Cerebellar nuclear complex (tissue), 1 donor: ENCODE measurements around the gene ZHX3.

Experiments used
- DNase-seq, 2 experiments: peaks; one replicate each; lab custom pipeline; 2025; lab: John Stamatoyannopoulos, UW

ZHX3 gene

DNA sequence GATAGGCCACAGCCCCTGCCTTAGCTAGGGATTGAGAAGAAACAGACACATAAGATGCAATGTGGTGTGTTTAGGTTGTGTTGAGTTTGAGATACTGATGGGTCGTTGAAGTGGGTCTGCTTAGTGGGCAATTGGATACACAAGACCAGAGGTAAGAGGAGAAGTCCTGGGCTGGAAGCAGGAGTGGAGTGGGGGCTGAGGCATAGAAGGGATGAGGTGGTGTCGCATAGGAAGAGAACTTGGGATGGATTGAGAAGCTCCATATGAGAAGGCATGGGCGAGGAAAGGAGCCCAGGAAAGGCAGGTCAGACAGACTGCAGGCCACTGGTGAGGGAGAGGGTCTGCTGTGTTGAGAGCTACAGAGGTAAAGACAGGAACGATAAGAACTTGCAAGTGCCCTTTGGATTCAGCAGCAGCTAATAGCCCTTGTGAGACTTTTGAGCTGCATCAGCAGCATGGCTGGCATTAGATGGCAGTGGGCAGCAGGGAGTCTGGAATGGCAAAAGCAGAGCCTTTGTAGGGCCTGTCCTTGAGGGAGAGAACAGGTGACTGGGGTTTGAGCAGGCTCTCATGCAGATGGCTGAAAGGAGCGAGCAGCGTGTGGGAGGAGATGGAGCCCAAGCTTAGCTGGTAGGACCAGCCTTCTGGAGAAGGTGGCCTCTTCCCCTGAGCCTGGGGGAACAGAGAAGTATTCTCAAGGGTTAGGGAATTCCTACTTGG, 147.0 kb downstream of the ZHX3 start:
- DNase-seq = no peak

DNA sequence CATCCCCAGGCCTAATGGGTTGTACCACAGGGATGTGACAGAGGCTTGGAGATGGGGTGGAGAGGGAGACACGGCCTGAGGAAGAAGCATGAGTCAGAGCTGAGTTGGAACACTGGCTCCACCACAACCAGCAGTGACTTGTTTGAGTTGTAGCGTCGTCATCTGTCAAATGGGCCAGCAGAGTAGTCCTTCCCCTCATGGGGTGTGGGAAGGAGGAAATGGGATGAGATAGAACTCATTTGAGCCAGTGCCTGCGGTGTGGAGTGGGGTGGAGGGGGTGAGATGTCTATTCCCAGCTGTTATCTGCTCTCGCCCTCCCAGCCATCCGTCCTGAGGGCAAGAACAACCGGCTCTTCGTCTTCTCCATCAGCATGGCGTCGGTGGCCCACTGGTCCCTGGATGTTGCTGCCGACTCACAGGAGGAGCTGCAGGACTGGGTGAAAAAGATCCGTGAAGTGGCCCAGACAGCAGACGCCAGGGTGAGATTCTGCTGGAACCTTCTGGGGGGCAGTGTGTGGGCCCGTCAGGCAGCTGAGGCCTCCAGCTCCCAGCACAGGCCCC, 147.7 kb downstream of the ZHX3 start:
- no peak for DNase-seq

DNA sequence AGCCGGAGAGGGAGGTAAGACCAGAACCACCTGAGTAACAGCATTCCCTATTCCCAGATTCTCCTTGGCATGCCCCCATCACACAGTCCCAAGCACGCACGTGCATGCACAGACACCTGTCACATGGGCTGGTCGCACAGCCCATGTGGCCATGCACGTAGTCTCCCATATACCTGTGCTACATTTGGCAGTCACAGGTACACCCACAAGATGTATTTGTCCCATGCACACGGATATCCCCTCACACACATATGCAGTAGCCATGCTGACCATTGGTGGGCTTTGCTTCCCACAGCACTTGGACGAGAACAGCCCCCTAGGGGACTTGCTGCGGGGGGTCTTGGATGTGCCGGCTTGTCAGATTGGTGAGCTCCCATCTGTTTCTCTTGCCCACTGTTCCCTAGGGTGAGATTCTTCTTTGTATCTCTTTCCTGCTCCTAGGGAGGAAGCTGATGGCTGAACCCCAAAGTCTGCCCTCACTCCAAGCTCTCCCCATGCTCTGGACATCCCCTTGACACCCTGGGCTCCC, 148.3 kb downstream of the ZHX3 start:
- no peak for DNase-seq

DNA sequence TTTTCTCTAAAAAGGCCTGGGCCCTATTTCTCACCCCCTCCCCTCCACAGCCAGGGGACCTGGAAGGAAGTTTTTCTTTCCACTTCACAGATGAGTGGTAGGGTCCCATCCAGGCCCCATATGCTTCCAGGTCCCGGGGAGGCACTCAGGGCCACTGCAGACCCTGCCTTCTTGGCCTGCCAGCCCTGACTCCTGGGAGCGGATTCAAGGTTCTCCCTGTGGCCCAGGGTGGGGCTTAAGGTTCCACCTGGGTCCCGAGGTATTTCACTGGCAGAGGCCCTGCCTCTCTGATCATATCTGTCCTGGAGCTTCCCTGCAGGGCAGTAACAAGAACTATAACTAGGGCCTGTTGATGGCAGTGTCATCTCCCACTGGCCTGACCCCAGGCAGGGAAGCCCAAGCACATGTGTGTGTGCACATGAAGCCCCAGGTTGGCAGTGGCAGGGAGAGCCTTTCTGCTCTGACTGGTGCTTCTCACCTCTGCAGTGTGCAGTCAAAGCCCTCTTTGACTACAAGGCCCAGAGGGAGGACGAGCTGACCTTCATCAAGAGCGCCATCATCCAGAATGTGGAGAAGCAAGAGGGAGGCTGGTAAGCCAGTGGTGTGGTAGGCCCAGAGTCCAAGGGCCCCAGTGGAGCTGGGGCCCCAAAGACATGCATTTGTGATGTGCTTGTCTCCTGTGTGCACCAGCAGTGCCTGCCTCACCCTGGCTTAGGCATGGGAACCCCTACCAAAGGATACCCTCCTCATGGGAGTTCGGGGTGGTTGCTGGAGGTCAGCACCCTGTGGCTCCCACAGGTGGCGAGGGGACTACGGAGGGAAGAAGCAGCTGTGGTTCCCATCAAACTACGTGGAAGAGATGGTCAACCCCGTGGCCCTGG, 149.0 kb downstream of the ZHX3 start:
- DNase-seq = no peak

DNA sequence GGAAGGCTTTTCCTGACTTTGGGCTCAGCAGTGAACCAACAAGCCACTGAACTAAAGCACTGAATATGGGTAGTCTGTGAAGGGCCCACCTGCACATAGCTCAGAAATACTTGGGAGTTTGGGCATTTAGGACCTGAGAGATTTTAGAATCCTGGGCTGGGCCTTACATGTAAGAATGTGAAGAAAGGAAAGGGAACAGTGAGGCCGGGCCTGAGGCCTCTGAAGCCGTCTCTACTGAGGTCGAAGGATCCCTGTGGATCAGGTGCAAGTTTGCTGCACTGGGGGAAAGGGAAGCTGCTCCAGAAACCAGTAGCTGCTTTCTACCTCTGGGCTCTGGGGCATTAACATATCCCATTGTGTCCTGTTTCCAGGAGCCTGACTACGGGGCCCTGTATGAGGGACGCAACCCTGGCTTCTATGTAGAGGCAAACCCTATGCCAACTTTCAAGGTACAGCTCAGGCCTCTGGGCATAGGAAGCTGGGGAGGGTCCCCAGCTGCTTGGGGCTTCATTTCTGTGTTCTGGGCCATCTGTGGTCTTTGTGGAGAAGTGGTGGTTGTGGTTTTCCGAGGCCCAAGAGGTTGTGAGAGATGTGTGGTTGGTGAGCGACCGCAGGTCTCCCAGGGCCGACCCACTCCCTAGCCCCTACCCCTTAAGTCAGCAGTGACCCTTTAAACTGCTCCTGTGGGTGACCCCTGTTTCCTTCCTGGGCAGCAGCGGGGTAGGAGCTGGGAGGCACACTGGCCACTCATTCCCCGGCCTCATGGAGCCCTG, 149.9 kb downstream of the ZHX3 start:
- DNase-seq = no peak

DNA sequence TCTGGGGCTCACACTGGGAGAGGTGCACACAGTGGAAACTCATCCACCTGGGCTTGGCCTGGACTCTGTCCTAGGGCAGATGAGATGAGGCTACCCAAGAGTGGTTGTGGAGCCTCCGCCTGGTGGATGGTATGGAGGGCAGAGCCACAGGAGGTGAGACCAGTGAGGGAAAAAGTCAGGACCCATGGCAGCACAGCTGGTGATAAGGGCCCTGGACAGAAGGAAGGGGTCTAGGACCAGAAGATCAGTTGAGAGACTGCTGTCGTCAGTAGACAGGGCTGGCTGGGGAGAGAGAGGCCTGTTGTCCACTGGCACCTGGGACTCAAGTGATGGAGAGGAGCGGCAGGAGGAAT, 150.4 kb downstream of the ZHX3 start:
- no peak for DNase-seq

DNA sequence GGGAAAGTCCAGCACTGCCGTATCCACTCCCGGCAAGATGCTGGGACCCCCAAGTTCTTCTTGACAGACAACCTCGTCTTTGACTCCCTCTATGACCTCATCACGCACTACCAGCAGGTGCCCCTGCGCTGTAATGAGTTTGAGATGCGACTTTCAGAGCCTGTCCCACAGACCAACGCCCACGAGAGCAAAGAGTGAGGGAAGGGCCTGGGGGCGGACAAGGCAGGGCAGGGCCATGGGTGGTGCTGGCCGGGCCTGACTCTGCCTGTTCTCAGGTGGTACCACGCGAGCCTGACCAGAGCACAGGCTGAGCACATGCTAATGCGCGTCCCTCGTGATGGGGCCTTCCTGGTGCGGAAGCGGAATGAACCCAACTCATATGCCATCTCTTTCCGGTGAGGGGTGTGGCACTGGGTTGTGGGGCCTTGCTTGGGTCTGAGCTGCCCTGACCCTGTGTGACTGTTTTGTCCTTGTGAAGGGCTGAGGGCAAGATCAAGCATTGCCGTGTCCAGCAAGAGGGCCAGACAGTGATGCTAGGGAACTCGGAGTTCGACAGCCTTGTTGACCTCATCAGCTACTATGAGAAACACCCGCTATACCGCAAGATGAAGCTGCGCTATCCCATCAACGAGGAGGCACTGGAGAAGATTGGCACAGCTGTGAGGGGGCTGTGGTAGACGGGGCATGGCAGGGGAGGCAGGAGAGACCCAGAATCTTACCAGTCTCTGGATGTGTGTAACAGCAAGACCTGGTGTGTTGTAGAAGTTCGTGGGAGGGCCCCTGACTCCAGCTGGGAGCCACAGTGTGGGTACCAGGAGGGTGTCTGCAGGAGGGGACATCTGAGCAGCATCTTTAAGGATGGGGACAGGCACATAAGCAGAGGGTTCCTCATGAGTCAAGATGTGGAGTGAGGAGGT, 151.1 kb downstream of the ZHX3 start:
- DNase-seq = no peak

DNA sequence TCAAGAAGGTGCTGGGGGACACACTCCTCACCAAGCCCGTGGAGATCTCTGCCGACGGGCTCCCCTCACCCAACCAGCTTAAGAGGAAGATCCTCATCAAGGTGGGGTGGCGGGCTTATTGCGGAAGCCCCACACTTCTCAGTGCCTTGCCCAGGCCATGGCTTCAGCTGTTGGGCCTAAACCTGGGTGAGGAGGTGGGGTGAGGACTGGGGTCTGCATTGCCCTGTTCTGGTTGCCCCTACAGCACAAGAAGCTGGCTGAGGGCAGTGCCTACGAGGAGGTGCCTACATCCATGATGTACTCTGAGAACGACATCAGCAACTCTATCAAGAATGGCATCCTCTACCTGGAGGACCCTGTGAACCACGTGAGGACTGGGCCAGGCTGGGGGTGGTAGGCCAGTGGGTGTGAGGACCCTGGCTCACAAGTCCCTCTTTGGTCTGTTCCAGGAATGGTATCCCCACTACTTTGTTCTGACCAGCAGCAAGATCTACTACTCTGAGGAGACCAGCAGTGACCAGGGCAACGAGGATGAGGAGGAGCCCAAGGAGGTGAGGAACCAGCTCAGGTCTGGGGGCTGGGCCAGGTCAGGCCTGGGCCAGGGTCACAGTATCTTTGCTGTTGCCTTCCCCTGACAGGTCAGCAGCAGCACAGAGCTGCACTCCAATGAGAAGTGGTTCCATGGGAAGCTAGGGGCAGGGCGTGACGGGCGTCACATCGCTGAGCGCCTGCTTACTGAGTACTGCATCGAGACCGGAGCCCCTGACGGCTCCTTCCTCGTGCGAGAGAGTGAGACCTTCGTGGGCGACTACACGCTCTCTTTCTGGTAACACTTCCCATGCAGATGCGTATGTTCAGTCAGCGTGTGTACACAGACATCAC, 152.3 kb downstream of the ZHX3 start:
- no peak for DNase-seq

DNA sequence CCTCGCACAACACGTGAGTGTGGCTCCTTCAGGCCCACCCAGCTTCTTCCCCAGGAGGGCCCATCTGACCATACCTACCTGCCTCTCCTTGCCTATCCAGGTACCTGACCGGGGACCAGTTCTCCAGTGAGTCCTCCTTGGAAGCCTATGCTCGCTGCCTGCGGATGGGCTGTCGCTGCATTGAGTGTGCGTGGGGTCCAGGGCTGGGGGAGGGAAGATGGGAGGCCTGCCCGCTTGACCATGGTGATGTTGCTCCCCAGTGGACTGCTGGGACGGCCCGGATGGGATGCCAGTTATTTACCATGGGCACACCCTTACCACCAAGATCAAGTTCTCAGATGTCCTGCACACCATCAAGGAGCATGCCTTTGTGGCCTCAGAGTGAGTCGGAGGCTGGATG, 153.7 kb downstream of the ZHX3 start:
- no peak for DNase-seq

DNA sequence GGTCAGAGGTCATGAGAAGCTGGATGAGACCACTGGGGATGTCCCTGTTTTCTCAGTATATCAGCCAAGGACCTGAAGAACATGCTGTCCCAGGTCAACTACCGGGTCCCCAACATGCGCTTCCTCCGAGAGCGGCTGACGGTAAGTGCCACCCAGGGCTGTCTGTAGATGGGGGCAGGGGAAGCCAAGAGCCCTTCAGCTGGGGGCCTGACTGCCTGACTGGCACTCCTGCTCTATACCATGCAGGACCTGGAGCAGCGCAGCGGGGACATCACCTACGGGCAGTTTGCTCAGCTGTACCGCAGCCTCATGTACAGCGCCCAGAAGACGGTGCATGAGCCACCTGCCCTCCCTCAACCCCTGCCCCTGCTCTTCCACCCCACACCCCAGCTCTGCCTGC, 155.1 kb downstream of the ZHX3 start:
- DNase-seq = no peak

DNA sequence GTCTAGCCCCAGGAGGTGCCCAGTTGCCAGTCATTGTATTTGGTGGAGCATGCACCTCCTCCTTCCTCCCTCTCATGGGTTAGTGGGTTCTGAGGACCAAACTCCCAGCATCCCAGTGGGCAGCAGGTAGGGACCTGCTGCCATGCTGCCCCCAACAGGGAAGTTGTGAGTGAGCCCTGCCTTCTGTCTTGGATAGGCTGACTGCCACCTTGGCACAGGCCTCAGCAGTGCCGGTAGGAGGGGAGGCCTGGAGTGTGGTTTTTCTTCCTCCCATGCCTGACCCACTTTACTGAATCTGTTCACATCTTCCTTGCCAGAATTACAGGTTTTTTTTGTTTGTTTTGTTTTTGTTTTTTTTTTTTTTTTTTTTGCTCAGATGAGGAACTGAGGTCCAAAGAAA, 155.6 kb downstream of the ZHX3 start:
- peak; percentile 92 to 98 for DNase-seq

DNA sequence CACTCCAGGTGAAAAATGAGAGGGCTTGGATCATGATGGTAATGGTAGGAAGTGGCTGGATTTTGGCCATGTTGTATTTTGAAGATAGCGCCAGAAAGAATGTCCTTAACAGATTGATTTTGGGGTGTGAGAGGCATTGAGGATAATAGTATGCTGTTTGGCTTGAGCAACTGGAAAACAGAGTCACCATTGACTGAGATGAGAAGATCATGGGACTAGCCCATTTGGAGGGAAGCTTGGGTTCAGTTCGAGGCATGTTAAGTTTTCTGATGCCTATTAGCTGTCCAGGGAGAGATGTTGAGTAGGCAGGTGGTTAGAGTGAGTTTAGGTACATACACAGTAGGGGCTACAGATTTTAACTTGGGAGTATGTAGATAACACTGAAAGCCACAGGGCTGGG, 156.8 kb downstream of the ZHX3 start:
- DNase-seq = no peak

DNA sequence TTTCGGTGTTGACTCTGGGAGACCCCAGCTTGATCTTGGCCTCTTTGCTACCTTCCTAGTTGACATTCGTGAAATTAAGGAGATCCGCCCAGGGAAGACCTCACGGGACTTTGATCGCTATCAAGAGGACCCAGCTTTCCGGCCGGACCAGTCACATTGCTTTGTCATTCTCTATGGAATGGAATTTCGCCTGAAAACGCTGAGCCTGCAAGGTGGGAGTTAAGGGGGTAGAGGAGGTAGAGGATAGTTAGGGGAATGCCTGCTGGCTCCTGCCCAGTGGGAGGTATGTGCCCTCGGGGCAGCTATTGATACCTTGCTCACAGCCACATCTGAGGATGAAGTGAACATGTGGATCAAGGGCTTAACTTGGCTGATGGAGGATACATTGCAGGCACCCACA, 158.0 kb downstream of the ZHX3 start:
- DNase-seq = no peak

DNA sequence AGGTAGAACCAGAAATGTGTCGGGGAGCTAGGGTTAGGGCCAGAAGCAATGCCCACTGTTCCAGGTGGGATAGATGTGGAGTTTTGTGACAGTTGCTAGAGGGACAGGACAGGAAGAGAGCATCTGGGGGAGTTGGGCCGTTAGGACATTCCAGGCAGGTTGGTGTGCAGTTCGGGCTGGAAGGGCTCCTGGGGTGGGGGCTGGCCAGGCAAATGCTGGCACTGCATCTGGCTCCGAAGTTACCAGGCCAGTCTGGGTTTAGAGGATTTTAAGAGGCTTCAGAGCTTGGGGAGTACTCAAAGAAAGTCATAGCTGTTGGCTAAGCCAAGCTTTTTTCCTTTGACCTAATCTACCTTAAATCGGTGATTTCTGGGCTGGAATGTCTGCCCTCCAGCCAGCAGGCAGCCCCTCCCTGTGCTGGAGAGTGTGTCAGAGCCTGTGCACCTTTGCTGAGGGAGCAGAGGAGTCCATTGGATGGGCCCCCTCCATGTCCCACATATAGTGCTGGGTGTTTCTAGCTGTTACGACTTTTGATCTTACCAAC, 159.4 kb downstream of the ZHX3 start:
- no peak for DNase-seq

DNA sequence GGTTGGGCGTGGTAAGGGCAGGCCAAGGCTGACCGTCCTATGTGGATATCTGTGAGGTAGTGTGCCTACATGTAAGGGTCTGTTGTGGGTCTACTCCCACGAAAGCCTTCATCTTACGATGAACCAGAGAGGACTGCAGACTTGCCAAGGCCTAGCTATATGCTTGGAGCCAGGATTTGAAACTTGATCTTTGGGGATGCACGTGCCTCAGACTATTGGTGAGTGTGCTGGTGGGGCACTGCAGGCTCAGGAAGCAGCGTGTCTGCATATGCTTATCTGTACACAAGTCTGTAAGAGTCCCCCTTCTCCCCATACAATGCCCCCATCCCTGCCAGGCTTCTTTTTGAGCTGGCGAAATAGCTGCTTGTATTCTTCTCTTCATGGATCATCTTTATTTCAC, 162.3 kb downstream of the ZHX3 start:
- no peak for DNase-seq

DNA sequence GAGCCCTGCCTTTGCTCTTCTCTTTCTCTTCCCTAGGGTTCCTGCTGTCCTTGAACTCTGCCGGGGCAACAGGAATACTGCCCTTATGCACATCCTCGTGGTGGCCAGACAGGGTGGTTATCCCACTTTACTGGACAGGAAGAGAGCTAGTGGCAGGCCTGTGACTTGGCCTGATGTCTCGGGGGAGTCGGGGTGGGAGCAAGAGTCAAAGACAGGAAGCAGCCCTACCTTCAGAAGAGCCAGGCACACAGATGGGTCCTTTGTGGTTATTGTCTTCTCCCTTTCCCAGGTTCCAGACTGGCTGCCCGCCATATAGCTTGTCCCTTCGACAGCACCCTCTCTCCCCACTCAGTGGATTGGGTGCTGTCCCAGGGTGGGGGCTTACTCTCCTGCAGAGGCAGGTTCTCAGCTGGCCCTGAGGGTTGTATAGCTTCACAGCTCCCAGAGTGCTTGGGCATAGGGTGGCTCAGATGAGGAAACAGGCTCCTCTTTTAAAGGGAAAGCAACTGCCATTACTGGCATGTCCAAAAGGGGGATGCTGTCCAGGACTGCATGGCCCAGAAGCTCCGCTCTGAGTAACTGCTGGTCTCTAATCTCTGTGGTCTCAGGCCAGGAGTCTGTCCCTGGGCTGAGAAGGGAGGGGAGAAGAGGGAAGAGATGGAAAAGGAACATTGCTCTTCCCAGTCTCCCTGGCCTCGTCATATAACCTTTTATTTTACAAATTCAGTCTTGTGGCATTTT, 162.9 kb downstream of the ZHX3 start:
- no peak for DNase-seq

DNA sequence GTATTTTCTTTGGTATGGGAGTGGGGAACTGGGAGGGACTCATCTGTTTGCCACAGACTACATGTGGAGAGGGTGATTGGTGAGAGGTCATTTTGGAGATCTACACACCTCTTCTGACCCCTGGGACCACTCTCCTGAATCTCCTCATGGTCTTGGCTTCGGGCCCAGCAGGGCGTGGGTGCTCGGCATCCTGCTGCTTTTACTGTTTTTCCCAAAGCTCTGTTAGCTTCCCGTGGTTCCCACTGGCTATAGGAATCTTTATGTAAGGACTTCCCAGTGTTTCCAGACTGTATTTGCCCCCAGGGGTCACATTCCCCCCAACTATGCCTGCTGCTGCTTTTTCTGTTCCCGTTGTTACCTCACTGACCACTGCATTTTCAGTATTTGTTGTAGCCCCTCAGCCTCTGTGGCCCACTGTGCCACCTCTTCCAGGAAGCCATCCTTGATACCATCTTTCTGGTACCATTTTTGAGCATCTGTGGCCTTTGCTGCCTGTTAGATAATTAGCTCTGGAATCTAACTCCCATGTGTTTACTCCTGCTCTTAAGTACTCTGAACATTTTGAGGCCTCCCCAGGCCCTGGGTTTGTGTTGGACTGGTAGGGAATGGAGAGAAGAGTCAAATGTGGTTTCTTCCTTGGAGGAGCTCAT, 165.3 kb downstream of the ZHX3 start:
- DNase-seq = no peak

DNA sequence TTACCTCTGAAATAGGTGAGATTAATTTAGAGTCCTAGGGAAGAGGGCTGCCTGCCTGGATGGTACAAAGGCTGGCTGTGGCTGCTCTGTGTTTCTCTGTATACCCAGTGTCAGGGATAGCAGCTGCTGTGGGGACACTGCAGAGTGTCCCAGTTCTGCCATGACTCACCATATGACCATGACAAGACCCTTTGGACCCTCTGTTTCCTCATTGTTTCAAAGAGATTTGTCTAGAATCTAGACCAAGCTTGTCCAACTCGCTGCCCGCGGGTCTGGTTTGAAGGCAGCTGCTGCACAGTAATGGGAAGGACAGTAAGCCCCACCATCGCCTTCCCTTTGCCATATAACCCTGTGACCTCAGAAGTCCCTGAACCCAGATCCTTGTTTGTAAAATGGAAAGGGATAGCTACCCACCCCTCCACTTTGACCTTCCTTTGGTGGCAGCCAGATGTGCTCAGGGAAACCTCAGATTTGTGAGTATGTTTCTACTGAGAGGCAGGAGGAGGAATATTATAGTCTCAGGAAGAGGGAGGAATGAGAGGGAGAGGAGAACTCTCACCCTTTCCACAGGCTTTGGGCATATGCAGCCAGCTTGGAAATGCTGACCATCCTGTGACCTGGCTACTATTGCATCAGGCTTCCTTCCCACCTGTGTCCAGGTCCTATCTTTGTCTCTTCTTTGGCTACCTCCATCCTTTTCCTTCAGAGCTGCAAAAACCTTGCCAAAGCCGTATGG, 166.2 kb downstream of the ZHX3 start:
- DNase-seq = no peak
